ENCODE measurements around the gene ZNF526.

The ZNF526 gene

DNA sequence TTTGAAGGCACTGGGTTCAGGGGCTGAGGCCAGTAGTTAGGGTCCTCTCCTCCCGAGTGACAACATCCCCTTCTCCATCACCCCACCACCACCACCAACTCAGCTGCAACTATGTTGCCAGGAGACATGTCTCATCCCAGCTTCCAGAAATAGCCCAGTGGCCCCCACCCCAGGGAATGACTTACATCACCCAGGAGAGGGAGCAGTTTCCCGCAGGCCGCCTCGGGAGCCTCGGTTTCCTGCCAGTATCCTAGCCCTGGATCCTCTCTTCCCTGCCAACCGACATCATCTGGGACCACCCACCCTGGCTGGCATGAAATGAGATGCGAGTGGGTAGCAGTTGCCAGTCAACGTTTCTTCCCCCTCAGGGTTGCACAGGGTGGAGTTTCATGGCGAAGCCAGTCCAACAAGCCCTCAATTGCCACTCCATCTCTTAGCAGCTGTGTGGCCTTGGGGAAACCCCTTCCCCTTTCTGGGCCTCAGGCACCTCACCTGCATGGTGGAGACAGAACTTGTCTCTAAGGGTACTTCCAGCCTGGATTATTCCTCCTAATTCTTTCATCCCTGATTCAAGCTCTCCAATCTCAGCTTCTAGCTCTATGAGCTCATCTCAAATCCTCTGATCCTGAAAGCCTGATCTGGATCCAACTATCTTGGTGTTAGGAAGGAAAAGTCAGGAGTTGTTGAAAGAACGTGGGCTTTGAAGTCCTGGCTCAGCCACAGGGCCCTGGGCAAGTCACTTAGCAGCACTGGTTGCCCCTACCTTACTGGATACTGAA is 26.2 kb downstream of the ZNF526 start:
- TF ChIP-seq, protein P1, sequence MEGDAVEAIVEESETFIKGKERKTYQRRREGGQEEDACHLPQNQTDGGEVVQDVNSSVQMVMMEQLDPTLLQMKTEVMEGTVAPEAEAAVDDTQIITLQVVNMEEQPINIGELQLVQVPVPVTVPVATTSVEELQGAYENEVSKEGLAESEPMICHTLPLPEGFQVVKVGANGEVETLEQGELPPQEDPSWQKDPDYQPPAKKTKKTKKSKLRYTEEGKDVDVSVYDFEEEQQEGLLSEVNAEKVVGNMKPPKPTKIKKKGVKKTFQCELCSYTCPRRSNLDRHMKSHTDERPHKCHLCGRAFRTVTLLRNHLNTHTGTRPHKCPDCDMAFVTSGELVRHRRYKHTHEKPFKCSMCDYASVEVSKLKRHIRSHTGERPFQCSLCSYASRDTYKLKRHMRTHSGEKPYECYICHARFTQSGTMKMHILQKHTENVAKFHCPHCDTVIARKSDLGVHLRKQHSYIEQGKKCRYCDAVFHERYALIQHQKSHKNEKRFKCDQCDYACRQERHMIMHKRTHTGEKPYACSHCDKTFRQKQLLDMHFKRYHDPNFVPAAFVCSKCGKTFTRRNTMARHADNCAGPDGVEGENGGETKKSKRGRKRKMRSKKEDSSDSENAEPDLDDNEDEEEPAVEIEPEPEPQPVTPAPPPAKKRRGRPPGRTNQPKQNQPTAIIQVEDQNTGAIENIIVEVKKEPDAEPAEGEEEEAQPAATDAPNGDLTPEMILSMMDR (conservative IDR thresholded peaks at IDR 0.05; ENCODE audit: control insufficient read depth, insufficient read depth, low read depth, low read length) = peak; percentile 76
- DNase-seq (ENCODE audit: low read depth) = peak; percentile 85
- no peak overlapping the region for H3K4me3 ChIP-seq (ENCODE audit: control insufficient read depth, low read depth, low read length)

- DNase-seq (ENCODE audit: low read depth) = peak; percentile 70
- no peak overlapping the region for H3K4me3 ChIP-seq (ENCODE audit: control insufficient read depth, low read depth, low read length)
- TF ChIP-seq, protein P1 (conservative IDR thresholded peaks at IDR 0.05; ENCODE audit: control insufficient read depth, insufficient read depth, low read depth, low read length) = no peak
Measured at GRCh38 chr19:42246922-42247639, 27.0 kb downstream of the ZNF526 start.

- DNase-seq (ENCODE audit: low read depth) = no peak
- no peak overlapping the region for H3K4me3 ChIP-seq (ENCODE audit: control insufficient read depth, low read depth, low read length)
- TF ChIP-seq, protein P1 (conservative IDR thresholded peaks at IDR 0.05; ENCODE audit: control insufficient read depth, insufficient read depth, low read depth, low read length) = no peak
Measured at GRCh38 chr19:42247640-42248199, 27.6 kb downstream of the ZNF526 start.

GRCh38 chr19:42248270-42249148 is 28.4 kb downstream of the ZNF526 start:
- no peak for DNase-seq (ENCODE audit: low read depth)
- TF ChIP-seq, protein P1 (conservative IDR thresholded peaks at IDR 0.05; ENCODE audit: control insufficient read depth, insufficient read depth, low read depth, low read length) = no peak
- no peak overlapping the region for H3K4me3 ChIP-seq (ENCODE audit: control insufficient read depth, low read depth, low read length)

DNA sequence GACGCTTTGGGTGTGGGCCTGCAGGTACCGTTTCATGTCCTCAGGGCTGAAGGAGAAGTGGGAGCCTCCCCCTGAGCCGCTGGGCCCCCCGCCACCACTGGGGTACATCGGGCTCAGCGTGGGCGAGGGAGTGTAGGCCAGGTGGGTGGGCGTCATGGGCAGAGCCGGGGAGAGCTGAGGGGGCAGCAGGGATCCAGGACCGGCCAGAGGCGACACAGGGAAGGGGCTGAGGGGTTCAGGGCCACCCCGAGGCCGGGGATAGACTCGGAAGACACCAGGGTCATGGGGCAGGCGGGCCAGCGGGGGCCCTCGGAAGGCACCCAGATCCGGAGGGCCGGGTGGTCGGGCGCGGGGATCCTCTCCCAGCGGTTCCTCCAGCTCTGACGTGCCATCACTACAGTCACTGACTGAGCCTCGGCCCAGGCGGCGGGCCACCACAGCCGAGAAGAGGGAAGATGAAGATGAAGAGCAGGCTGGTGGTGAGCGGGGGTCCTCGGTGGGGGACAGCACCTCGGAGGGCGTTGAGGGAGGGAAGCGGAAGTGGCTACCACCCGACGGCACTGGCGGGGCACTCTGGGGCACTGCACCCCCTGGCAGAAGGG is 29.1 kb downstream of the ZNF526 start:
- TF ChIP-seq, protein P1 (conservative IDR thresholded peaks at IDR 0.05; ENCODE audit: control insufficient read depth, insufficient read depth, low read depth, low read length) = no peak

DNA sequence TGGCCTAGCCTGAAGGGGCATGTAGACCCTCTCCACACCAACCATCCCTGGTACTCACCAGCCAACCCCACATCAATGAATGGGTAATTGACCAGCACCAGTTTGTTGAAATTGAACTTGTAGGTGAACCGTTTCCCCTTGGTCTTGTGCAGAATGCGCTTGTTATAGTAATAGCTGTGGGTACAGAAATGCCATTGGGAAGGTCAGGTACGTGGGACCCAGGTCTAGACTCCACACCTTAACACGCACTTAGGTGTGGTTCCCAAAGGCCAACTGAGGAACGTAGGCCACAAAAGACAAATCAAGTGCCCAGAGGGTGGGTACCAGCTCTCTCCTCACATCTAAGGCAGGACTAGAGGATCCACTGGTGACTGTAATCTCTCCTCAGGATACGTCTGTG is 29.7 kb downstream of the ZNF526 start:
- DNase-seq (ENCODE audit: low read depth) = no peak
- no peak overlapping the region for H3K4me3 ChIP-seq (ENCODE audit: control insufficient read depth, low read depth, low read length)
- TF ChIP-seq, protein P1 (conservative IDR thresholded peaks at IDR 0.05; ENCODE audit: control insufficient read depth, insufficient read depth, low read depth, low read length) = no peak

More for the DNA sequence above, 29.1 kb downstream of the ZNF526 start:
- DNase-seq (ENCODE audit: low read depth) = no peak
- no peak overlapping the region for H3K4me3 ChIP-seq (ENCODE audit: control insufficient read depth, low read depth, low read length)

Data from fibroblast of mammary gland (primary cell).